OCI-LY7 (cell line): Measurements from ENCODE around the gene DIPK1B. TPM values are rescaled to one million over a fixed set of nuclear protein-coding genes. Genes with fewer than 3 reads are reported as not detected.

Experiments used
- BruUV-seq: library from RNA; stranded (reverse); fragments of 400-500 nt; replicated peaks from 2 replicates; lab custom pipeline; 2021; lab: Mats Ljungman, UMichigan
- CTCF ChIA-PET: fragments of 300-600 bp; sonication (Branson Sonifier 250); formaldehyde crosslinking; loops from one replicate; lab custom pipeline; 2022; ENCODE audit warnings: antibody characterized with exemption; ENCODE audit not compliant: unreplicated experiment; lab: Charles Lee
- POLR2A ChIA-PET: fragments of 300-600 bp; sonication (Branson Sonifier 250); formaldehyde crosslinking; loops from one replicate; lab custom pipeline; 2022; ENCODE audit warnings: antibody characterized with exemption; lab: Charles Lee
- DNase-seq: peaks from one replicate; pipeline ENCODE4 v3.0.0-alpha.2; 2015; ENCODE audit warnings: low spot score
- H2AFZ ChIP-seq: fragments of 200-600 bp; sonication (generic), shearing (Covaris generic); 2 replicates; pipeline ENCODE4 v1.6.1; 2014; ENCODE audit warnings: mild to moderate bottlenecking, antibody characterized with exemption, low read length, moderate library complexity
- H3K27ac ChIP-seq: fragments of 200-600 bp; sonication (generic); 2 replicates; pipeline ENCODE4 v1.5.1; 2014; ENCODE audit warnings: mixed run types, low read depth, mild to moderate bottlenecking, moderate library complexity, low read length, inconsistent platforms; ENCODE audit not compliant: poor library complexity, severe bottlenecking
- H3K36me3 ChIP-seq: fragments of 200-600 bp; sonication (generic); 2 replicates; pipeline ENCODE4 v1.6.1; 2014; ENCODE audit warnings: mild to moderate bottlenecking, antibody characterized with exemption, low read length, moderate library complexity, mixed read lengths; ENCODE audit not compliant: insufficient read depth
- H3K4me1 ChIP-seq: fragments of 200-600 bp; sonication (generic); 2 replicates; pipeline ENCODE4 v1.5.1; 2014; ENCODE audit warnings: mild to moderate bottlenecking, low read length; ENCODE audit not compliant: insufficient read depth, poor library complexity, severe bottlenecking
- H3K4me2 ChIP-seq: fragments of 200-600 bp; sonication (generic); 2 replicates; pipeline ENCODE4 v1.6.1; 2014; ENCODE audit warnings: mild to moderate bottlenecking, low read length
- H3K4me3 ChIP-seq: fragments of 200-600 bp; sonication (generic); 2 replicates; pipeline ENCODE4 v1.5.1; 2014; ENCODE audit warnings: mild to moderate bottlenecking, low read depth, low read length; ENCODE audit not compliant: poor library complexity, severe bottlenecking
- H3K79me2 ChIP-seq: fragments of 200-600 bp; sonication (generic); 2 replicates; pipeline ENCODE4 v1.6.1; 2016; ENCODE audit warnings: low read depth, mild to moderate bottlenecking, low read length, moderate library complexity, mixed read lengths; ENCODE audit not compliant: insufficient read depth
- H3K9me2 ChIP-seq: fragments of 200-600 bp; sonication (generic); 2 replicates; pipeline ENCODE4 v1.6.1; 2016; ENCODE audit warnings: mild to moderate bottlenecking, low read length, mixed read lengths; ENCODE audit not compliant: insufficient read depth
- H3K9me3 ChIP-seq: fragments of 200-600 bp; sonication (generic); 2 replicates; pipeline ENCODE4 v1.6.1; 2014; ENCODE audit warnings: mild to moderate bottlenecking, mixed run types, low read length, mixed read lengths
- H4K20me1 ChIP-seq: fragments of 200-600 bp; sonication (generic); 2 replicates; pipeline ENCODE4 v1.6.1; 2014; ENCODE audit warnings: mild to moderate bottlenecking, antibody characterized with exemption, low read length, moderate library complexity, mixed read lengths; ENCODE audit not compliant: insufficient read depth
- EZH2phosphoT487 ChIP-seq: fragments of 200-600 bp; sonication (generic); IDR thresholded peaks from 2 replicates; pipeline ENCODE4 v1.6.1; 2018; ENCODE audit warnings: low read depth, borderline replicate concordance, mild to moderate bottlenecking, mixed run types, antibody characterized with exemption, low read length, moderate library complexity, mixed read lengths
- intact Hi-C: fragments of 100-400 bp; cut with micrococcal nuclease; formaldehyde crosslinking; loops from one replicate; pipeline ENCODE4 v1.10.0; 2022; ENCODE audit not compliant: unreplicated experiment
- total RNA-seq, 2 experiments: library from RNA; depleted of rRNA in 1 of 2; stranded (reverse); fragments of >200 nt in 1 of 2; shearing (Covaris generic) in 1 of 2; gene quantifications; 2 replicates each; pipeline ENCODE4 v1.2.3, GENCODE V29; 2014 to 2022
- TF ChIP-seq, protein P1 (sequence below): fragments of 200-600 bp; sonication (generic); conservative IDR thresholded peaks from 2 replicates; pipeline ENCODE4 v1.5.1; 2014; ENCODE audit warnings: mild to moderate bottlenecking, antibody characterized with exemption, low read length, moderate library complexity, mixed read lengths

DIPK1B gene
- total RNA-seq, 2 experiments from 2014 or later = 0.30 to 13.3 TPM

DNA sequence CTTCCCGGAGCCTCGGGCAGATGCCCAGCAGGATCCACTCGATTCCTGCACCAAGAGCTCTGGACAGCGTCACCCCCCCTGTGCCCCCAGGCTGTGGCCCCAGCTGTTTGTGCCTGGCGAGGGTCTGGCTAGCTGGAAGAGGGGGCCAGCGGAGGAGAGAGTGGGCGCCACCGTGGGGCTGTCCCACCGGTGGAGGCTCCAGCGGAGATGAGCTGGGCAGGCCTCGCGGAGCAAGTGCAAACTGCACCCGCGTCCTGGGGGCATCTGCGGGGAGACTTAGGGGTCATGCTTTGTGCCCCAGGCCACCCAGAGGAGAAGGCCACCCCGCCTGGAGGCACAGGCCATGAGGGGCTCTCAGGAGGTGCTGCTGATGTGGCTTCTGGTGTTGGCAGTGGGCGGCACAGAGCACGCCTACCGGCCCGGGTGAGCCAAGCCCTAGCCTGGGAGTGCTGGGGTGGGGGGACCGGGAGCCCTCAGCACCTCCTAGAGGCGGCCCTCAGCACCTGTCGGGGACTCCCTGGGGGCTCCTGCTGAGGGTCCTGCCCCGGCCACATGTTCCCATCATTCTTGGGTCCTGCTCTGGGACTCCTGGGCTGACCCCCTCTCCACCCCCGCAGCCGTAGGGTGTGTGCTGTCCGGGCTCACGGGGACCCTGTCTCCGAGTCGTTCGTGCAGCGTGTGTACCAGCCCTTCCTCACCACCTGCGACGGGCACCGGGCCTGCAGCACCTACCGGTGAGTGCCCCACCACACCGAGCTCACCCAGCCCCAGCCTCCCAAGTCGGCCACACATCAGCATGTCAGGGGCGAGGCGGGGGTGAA lies 44.2 kb upstream of the DIPK1B start:
- Histone ChIP-seq H3K4me3 (no peak overlapping the region), H3K79me2 (no peaks in the 10 kb centered on the region), H3K4me1 (peaks cover 4% of the 10 kb centered on the region), H2AFZ (no peak overlapping the region), H3K36me3 (no peaks in the 10 kb centered on the region), H3K27ac (no peak overlapping the region), H4K20me1 (no peaks in the 10 kb centered on the region), H3K4me2 (no peak overlapping the region), H3K9me3 (no peaks in the 10 kb centered on the region), H3K9me2 (no peaks in the 10 kb centered on the region)
- CTCF ChIA-PET = no interaction called here
- TF ChIP-seq EZH2phosphoT487 = no peak
- TF ChIP-seq, protein P1, sequence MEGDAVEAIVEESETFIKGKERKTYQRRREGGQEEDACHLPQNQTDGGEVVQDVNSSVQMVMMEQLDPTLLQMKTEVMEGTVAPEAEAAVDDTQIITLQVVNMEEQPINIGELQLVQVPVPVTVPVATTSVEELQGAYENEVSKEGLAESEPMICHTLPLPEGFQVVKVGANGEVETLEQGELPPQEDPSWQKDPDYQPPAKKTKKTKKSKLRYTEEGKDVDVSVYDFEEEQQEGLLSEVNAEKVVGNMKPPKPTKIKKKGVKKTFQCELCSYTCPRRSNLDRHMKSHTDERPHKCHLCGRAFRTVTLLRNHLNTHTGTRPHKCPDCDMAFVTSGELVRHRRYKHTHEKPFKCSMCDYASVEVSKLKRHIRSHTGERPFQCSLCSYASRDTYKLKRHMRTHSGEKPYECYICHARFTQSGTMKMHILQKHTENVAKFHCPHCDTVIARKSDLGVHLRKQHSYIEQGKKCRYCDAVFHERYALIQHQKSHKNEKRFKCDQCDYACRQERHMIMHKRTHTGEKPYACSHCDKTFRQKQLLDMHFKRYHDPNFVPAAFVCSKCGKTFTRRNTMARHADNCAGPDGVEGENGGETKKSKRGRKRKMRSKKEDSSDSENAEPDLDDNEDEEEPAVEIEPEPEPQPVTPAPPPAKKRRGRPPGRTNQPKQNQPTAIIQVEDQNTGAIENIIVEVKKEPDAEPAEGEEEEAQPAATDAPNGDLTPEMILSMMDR = 0 out of 2 replicates have a peak, but pooled peaks have one; percentile 26
- DNase-seq = no peak
- no TSS peak for BruUV-seq
- intact Hi-C loops = no loop called here
- POLR2A ChIA-PET = no interaction called here

- TF ChIP-seq, protein P1 = no peak
- no peak for TF ChIP-seq EZH2phosphoT487
- H2AFZ ChIP-seq = no peak overlapping the region
- no peak for DNase-seq
- H3K9me3 ChIP-seq = no peaks in the 10 kb centered on the region
- ChIA-PET CTCF (no interaction called here), POLR2A (no interaction called here)
- no peak overlapping the region for H3K4me3 ChIP-seq
- H3K4me1 ChIP-seq = peaks cover 4% of the 10 kb centered on the region
- H3K4me2 ChIP-seq = no peak overlapping the region
- no peak overlapping the region for H3K27ac ChIP-seq
- intact Hi-C loops = no loop called here
- no peaks in the 10 kb centered on the region for H4K20me1 ChIP-seq
- no peaks in the 10 kb centered on the region for H3K79me2 ChIP-seq
- no peaks in the 10 kb centered on the region for H3K36me3 ChIP-seq
- BruUV-seq = no TSS peak
- no peaks in the 10 kb centered on the region for H3K9me2 ChIP-seq
Measured at GRCh38 chr9:136668983-136669790, 43.2 kb upstream of the DIPK1B start.
